ENCODE results near the gene SELPLG.
"Not testable (repeated sequence)": the region's sequence is repeated elsewhere in the genome, so short reads cannot be mapped to it uniquely, and the experiment has no call there.

Gene SELPLG

DNA sequence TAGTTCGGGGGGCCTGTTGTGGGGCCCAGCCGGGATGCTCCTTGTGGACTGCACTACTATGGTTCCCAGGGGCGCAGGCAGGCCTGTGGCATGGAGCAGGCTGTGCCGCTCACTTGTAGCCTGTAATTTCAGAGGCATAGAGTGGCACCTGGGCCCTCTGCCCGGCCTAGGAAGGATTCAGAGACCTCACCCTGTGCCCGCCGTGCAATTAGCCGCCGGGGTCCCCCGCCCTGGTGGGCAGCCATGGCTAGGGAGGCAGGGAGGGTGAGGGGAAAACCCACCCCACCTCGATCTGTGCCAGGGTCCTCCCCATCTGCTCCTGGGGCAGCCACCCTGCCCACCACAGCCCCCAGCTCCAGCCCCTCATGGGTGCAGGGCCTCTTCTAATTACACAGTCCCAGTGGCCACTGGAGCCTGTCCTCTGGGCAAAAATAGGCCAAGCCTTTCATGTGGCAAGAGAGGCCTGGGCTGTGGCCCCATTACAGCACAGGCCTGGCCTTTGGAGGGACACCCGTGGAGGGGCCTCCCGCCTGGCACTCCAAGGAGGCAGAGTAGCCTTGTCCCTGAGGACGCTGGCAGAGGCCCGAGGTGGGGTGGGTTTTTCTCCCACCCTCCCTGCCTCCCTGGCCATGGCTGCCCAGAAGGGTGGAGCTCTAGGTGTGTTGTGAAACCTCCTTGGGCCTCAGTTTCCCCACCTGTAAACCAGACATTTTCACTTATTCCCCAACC is 30.6 kb downstream of the SELPLG start:
- no peak for FAIRE-seq

DNA sequence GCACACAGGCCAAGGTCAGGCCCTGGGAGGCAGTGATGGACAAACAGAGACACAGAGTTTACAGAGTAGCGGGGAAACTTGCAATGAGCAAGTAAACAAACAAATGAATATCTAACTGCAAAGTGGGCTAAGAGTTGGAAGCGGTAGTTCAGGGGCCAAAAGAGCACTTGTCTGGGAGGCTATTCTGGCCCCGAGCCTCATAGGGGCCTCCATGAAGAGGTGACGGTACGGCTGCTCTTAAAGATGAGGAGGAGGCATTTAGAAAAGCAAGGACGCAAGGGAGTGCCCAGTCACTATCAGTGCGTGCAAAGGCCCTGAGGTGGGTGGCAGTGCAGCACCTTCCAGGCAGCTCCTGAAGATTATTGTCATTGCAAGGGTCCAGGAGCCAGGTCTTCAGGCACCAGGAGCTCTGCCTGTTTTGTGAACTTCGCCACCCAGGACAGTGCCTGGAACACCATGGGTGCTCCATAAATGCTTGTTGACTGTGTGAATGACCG is 31.4 kb downstream of the SELPLG start:
- no peak for FAIRE-seq

DNA sequence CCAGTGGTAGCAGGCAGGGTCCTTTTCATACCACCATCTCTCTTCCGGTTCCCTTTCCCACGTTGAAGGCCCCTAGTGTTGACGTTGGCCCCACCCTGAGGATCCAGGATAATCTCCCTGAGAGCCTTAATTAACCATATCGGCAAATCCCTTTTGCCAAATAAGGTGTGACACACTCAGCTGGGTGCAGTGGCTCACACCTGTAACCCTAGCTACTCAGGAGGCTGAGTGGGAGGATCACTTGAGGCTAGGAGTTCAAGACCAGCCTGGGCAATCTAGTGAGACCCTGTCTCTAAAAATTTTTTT is 33.0 kb downstream of the SELPLG start:
- no peak for FAIRE-seq

DNA sequence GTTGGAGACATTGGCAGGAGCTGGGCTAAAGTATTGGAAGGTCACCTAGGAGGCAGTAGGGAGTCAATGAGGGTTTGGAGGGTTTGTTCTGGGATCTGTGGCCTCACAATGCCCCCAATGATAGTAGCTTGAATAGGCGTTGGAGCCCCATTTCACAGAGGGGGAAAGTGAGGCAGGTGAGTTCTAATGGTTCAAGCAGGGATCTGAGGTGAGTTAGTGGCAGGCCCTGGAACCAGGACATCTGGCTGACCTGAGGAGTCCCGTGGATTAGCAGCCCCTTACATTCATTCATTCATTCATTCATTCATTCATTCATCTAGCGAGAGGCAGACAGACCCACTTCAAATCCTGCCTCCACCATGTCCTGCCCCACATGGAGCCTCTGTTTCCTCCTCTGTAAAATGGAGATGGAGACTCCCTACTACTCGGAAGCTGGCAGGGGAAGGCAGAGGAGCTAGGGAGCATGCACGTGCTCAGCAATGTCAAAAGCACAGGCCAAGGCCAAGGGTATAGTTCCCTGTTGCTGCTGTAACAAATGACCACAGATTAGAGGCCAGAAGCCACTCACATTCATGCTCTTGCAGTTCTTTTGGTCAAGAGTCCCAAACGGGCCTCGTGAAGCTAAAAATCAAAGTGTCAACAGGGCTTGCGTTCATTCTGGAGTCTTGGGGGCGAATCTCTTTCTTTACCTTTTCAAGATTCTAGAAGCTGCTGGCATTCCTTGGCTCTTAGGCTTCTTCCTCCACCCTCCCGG is 33.6 kb downstream of the SELPLG start:
- FAIRE-seq: no peak

DNA sequence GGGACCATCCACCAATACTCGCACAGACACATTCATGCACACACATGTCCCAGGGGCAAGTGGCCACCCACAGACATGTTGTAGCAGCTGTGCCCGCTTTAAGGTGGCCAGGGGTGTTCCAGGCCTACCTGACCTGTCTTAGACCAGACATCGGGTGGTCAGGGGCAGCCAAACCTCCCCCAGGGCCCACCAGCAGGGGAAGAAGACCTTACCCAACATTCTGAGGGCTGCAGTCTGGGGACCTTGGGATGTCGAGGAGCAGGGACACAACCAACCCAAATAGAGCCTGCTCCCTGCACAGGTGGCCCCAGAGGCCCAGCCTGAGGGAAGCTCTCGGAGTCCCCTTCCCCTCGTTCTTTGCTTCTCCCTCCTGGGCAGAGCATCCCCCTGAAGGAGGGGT is 34.2 kb downstream of the SELPLG start:
- no peak for FAIRE-seq

DNA sequence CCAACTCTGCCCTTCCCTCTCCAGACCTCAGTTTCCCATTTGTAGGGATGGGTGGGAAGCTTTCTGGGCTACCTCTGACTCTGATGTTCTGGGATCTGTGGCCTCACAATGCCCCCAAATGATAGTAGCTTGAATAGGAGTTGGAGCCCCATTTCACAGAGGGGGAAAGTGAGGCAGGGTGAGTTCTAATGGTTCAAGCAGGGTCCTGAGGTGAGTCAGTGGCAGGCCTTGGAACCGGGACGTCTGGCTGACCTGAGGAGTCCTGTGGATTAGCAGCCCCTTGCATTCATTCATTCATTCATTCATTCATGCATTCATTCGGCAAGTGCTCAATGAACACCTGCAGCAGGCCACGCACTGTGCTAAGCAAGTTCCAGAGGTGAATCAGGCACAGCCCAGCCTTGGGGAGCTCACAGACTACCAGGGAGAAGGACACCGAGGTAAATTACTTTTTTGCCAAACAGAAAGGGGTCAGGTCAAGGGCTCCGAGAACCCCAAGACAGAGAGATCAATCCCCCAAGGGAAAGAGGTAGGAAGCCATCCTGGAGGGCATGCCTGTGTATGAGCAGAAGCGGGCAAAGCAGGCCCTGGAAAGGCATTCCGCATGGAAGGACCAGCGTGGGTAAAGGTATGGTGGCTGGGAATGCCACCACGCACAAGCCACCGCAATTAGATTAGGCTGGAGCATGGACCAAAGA is 35.0 kb downstream of the SELPLG start:
- FAIRE-seq: no peak

DNA sequence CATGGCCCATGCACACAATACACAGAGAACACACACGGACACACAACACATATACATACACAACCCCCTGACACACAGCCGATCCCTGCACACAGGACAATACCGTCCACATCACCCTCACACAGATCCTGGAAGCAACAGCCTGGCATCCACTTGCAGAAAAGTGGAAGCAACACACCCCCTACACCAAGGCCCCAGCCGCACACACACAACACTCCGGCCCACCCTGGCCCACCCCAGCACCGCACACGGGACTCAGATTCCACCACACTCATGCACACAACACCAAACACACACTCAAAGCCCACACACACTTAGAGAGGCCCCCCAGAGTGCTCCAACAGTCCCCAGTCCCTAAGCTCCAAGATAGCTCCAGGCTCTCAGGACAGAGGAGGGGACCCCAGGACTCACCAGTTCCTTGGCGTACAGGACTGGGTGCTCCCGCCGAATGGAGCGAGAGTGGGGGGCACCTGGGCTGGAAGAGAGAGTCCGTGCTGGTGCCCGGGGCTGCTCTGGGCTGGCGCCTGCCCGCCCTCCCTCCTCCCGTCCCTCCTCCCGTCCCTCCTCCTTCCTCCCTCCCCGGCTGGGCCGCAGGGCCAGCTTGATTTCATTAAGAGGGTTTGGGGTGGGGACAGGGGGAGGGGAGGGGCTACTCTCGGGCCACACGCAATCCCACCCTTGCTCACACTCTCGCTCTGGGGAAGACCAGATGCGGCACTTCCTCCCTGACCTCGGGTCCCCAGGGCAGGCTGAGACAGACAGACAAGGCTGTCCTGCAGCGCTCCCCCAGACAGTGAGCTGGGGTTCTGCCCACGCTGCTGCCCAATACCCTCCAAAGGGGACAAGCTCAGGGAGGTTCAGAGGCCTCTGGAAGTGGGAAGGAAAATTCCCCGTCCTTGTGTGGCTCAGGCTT is 35.9 kb downstream of the SELPLG start, which contains the start of gene TMEM119:
TMEM119 (minus strand) TSS at position 526 of the 913 bp plus-strand sequence. CDS start 5,701 bp downstream, outside the sequence.
- FAIRE-seq: no peak

DNA sequence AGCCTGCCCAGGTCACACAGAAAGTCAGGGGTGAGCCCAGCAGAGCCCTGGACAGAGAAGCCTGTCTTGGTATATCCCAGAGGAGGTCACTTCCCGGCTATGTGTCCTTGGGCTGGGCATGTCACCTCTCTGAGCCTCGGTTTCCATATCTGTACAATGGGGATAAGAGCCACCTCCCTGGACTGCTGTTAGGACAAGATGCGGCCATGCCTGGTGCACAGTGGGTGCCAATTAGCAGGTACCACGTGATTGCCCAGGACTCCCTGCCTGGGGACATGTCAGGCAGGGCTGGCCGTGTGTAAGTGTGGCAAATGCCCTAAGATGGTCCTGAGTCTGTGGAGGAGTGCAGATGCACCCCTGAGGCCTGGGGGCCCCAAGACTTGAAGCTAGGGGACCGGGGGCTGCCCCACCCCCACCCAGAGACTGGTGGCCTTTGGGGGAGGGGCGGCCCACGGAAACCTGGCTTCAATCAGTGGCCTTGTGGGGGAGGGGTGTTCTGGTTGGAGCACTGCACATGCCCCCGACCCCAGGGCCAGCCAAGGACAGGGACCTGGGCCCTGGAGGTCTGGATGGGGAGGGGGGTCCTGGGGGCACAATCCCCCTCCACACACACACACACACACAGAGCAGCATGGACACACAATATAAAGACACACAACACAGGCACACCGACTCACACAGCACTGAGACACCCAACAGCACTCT is 36.7 kb downstream of the SELPLG start:
- no peak for FAIRE-seq

DNA sequence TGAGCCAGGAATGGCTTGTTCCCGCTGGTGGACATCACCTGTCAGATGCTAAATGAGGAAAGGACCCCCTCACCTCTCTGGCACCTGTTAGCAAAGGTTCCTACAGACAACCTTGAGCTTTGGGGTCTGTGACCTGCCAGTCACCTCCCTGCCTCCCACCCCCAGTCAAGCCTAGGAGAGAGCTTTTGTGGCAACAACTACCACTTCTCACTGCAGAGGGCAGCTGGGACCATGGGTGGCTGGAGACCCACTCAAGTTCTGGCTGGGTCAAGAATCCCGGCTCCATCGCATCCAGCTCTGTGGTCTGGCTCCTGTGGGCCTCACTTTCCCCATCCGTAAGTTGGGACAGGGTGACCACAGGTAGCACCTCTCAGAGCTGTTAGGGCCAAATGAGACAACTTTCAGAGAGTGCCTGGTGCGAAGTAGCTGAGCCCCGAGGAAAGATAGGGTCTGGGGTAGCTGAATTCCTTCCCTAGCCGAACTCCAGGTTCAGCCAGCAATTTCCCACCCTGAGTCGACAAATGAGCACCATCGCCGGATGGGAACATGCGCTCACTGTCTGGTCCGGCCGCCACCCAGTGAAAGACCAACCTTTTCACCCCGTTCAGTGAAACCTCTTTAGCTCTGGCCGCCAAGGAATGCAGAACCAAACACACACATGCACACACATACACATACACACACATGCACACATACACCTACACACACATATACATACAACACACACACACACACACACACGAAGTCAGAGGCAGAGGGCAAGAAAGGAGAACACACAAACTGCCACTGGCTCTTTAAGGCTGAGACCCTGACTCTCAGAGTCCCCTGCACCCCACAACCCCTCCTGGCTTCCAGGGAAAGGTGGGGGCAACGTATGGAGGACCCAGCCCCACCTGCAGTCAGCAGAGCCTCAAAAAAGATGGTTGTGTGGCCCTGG is 37.7 kb downstream of the SELPLG start:
- FAIRE-seq: no peak

DNA sequence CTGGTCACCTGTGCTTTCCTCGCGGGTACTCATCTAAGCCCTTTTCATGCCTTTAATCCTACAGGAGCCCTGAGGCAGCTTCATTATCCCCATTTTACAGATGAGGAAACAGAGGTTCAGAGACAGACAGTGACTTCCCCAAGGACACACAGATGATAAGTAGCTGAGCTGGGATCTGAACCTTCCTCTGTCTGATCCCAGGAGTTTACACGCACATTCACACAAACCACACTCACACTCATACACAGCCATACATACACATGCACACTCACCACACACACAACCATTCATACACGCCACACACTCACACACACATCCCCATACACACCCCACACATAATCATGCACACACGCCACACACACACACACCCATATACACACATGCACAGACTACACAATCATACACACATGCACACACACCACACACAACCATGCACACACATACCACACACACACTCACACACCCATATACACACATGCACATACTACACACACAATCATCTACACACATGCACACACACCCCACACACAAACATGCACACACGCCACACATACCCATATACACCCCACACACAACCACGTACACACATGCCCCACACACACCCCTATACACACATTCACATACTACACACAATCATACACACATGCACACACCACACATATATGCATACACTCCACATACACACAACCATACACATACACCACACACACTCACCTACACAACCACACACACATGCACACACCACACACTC is 38.6 kb downstream of the SELPLG start:
- FAIRE-seq: no peak

DNA sequence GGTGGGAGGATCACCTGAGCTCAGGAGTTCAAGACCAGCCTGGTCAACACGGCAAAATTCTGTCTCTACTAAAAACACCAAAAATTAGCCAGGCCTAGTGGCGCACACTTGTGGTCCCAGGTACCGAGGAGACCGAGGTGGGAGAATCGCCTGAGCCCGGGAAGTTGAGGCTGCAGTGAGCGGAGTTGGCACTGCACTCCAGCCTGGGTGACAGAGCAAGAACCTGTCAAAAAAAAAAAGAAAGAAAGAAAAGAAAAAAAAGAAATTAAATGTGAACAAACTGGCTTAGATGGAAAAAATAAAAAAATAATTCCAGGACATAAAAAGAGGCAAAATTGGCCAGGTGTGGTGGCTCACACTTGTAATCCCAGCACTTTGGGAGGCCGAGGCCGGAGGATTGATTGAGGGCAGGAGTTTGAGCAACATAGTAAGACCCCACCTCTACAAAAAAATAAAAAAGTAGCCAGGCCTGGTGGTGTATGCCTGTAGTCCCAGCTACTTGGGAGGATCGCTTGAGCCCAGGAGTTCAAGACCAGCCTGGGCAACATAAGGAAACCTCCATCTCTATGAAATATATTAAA is 39.3 kb downstream of the SELPLG start:
- no peak for FAIRE-seq

DNA sequence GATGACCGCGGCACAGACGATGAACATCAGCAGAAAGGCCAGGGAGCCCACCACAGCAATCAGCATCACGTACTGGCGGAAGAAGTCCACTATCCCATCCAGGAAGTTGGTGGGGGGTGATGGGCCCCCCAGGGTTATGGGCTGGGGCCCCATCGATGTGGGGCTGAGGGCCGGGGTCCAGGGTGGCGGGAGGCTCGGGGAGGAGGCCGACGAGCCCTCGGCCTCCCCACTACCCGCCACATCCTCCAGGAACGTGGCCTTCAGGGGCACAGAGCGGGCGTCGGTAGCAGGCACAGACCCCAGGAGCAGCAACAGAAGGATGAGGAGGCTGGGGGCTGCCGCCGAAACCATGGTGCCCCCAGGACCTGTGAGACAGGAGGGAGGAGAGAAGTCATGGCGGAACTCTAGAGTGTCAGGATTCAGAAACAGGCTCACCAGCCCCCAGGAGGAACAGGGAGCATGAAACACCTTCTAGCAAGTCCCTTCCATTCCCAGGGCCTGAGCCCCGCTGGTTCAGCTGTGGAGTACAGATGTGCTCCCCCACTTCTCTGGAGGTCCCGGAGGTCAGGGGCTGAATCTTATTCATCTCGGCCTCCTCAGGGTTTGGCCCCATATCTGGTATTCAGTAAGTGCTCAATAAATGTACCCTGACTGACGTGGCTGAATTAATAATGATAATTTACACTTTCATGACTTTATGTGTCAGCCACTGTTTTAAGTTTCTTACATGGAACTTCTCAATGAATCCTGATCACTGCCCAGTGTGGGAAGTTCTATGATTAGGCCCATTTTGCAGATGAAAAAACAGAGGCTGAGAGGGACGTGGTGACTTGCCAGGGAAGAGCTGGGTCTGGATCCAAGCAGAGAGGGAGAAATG is 41.4 kb downstream of the SELPLG start:
- FAIRE-seq: no peak

DNA sequence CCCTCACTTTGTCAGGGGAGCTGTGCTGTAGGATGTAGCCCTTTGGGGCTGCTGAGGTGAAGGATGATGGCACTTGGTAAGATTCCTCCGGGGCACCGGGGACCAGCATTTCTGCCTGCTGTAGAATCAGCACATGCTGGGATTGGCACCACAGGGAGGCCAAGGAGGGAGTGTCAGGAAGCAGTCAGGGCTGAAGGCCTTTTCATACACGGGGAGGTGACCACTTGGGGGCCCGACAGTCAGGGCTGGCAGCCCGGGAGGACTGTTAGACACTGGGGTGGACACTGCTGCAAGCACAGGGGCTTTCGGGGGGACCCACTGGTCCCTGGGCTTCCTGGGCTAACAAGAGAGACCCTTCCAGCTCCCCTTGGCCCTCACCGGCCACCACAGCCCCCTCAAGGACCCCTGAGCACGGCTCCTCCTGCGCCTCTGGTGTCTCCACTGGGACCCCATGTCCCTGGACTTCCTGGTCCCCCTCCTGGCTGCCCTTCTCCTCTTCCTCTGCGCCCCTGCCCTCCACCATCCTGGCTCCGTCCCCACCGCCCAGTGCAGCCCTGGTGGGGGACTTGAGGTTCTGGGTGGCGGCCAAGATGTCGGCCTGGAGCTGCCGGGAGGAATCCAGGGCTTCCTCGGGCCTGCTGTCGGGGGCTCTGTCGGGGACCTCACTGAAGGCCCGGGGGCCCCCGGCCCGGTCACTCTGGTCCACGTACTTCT is 42.3 kb downstream of the SELPLG start:
- FAIRE-seq: no peak

DNA sequence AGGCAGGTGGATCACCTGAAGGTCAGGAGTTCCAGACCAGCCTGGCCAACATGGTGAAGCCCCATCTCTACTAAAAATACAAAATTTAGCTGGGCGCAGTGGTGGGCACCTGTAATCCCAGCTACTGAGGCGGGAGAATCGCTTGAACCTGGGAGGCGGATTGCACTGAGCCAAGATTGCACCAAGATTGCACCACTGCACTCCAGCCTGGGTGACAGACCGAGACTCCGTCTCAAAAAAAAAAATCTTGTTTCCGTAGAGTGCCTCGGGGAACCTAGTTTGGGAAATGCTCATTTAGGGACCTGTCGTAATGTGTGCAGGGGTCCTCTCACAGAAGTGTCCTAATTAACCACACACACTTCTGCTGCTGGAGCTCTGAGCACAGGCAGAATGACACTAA is 43.2 kb downstream of the SELPLG start:
- not testable (repeated sequence) for FAIRE-seq

DNA sequence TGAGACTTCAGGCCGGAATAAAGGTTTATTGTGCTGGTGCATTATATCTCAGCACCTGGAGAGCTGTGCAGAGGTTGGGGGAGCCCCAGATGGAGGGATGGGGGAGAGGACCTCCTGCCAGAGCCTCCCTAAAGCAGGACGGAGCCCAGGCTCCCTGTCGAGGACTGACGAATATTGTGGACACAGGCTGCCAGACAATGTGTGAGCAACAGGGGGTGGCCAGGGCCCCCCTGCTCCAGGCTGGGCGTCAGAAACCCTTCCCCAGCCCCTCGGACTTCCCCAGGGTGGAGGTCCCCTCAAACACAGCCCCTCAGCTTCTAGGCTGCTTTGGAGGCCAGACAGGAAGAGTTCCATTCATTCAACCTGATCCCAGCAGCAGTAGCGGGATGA is 43.9 kb downstream of the SELPLG start:
- FAIRE-seq: no peak

DNA sequence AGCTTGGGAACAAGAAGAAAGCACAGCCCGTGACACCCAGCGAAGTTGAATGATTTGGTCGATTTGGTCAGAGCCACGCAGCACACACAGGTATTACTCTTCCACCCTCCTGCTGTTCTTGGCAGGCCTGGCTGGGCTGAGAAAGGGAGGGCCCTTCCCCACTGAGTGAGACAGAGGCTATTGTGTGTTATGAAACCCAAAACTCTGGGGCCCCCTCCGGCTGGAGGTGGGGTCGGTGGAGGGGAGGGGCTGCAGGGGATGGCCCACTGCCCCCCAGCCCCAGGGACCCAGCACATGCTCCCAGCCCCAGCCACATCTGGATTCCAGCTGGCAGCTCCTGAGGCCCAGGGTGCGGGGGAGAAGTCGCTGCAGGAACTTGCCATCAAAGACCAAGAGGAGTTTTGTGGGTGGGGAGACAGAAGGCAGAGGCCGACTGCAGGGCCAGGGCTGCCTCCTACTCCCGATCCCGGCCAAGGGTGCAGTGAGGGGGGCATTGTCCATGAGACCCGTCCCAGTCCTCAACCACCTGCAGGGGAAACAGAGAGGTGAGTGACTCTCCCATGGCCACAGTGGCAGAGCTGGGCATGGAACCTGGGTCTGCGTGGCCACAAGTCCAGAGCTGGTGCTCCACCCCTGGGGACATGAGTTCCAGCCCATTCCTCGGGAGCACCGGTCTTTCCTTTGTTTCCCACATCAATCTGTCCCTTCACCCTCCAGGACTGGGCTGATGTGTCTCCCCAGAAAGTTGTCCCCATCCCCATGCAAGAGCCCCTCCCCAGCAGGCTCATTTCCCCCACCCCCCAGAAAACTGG is 44.5 kb downstream of the SELPLG start:
- no peak for FAIRE-seq

DNA sequence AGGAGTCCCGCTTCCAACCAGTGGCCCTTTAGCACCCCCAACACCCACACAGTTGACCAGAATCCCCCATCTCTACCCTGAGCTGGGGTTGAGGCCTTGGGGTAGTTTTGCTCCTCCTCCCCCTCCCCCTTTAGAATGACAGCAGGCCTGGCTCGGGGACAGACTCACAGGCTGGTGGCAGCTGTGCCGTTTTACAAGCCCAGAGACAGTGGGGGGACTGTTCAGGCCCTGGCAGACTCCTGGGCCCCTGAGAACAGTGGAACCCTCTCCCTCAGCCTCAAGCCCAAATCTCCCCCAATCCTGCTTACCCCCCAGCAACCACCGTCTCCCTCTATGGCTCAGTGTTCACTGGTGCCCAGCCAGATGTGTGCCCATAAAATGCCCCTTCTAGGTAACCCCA is 45.9 kb downstream of the SELPLG start:
- no peak for FAIRE-seq

Data from A204.1 (cell line).